Thyroid gland (tissue), 4 donors: Measurements from ENCODE around the gene IL19.

Experiments used
- POLR2A ChIP-seq, 2 donors: fragments of 450-650 bp; IDR thresholded peaks; one replicate each; pipeline ENCODE4 v1.6.1; 2017; ENCODE audit warnings: antibody characterized with exemption in 2 of 2, mild to moderate bottlenecking in 2 of 2, moderate library complexity in 1 of 2
- TF ChIP-seq, protein P1 (sequence below), 6 experiments: fragments of 200-600 bp in 3 of 6; fragments of 450-650 bp in 3 of 6; sonication (generic) in 3 of 6; IDR thresholded peaks; one replicate each; pipeline ENCODE4 v1.5.1; 2016 to 2019; ENCODE audit warnings: antibody characterized with exemption in 6 of 6, mild to moderate bottlenecking in 2 of 6, inconsistent platforms in 1 of 6, moderate library complexity in 1 of 6

DNA sequence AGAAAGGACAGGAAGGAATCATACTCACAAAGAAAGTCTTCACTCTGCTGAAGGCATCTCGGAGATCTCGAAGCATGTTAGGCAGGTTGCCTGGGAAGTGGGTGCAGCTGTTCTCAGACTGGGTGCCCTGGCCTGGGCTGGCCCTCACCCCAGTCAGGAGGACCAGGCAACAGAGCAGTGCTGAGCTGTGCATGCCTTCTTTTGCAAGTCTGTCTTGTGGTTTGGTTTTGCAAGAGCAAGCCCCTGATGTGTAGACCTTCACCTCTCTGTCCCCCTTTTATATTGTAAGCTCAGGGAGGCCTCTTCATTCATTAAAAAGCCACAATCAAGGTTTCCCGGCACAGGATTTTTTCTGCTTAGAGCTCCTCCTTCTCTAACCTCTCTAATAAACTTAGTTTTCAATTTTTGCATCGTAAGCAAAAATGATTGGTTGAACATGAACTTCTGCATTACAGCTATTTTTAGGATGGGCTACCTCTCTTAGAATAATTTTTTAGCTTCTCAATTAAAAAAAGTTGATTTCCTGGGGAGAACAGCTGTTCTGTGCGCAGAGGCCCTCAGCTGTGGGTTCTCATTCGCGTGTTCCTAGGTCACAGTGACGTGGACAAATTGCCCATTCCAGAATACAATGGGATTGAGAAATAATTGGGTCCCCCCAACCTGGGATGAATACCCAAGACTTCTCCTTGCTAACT lies 1.8 kb downstream of the IL19 start, which contains the start of gene IL10:
- TF ChIP-seq, protein P1, sequence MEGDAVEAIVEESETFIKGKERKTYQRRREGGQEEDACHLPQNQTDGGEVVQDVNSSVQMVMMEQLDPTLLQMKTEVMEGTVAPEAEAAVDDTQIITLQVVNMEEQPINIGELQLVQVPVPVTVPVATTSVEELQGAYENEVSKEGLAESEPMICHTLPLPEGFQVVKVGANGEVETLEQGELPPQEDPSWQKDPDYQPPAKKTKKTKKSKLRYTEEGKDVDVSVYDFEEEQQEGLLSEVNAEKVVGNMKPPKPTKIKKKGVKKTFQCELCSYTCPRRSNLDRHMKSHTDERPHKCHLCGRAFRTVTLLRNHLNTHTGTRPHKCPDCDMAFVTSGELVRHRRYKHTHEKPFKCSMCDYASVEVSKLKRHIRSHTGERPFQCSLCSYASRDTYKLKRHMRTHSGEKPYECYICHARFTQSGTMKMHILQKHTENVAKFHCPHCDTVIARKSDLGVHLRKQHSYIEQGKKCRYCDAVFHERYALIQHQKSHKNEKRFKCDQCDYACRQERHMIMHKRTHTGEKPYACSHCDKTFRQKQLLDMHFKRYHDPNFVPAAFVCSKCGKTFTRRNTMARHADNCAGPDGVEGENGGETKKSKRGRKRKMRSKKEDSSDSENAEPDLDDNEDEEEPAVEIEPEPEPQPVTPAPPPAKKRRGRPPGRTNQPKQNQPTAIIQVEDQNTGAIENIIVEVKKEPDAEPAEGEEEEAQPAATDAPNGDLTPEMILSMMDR (IDR thresholded peaks at IDR 0.05), result no peak
- TF ChIP-seq POLR2A (IDR thresholded peaks at IDR 0.05), result no peak
